ENCODE data around the gene GALNT9.

DNA sequence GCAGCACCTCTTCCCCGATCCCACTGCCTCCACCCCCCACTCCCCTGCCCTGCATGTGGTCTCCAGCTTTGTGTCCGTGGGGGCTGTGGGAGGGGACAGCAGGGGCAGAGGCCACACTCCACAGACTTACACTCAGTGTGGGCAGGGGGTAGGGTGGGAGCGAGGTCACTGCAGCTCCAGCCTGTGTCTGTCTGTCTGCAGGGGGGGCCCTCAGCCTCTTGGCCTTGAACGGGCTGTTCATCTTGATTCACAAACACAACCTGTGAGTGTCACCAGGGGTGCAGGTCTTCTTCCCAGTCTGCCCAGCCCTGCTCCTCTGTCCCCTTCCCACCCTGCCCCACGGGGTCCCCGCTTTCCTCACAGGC is 178.6 kb downstream of the GALNT9 start:
- TF ChIP-seq, protein P1, sequence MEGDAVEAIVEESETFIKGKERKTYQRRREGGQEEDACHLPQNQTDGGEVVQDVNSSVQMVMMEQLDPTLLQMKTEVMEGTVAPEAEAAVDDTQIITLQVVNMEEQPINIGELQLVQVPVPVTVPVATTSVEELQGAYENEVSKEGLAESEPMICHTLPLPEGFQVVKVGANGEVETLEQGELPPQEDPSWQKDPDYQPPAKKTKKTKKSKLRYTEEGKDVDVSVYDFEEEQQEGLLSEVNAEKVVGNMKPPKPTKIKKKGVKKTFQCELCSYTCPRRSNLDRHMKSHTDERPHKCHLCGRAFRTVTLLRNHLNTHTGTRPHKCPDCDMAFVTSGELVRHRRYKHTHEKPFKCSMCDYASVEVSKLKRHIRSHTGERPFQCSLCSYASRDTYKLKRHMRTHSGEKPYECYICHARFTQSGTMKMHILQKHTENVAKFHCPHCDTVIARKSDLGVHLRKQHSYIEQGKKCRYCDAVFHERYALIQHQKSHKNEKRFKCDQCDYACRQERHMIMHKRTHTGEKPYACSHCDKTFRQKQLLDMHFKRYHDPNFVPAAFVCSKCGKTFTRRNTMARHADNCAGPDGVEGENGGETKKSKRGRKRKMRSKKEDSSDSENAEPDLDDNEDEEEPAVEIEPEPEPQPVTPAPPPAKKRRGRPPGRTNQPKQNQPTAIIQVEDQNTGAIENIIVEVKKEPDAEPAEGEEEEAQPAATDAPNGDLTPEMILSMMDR (IDR thresholded peaks at IDR 0.05), result no peak
- TF ChIP-seq POLR2A (IDR thresholded peaks at IDR 0.05), result no peak
